Measurements from ENCODE around the gene CDS1. TPM values are rescaled to one million over a fixed set of nuclear protein-coding genes. Genes with fewer than 3 reads are reported as not detected.

CDS1 gene
- total and polyA plus RNA-seq, 2 of the 8 experiments (the other 6 are each of a cell fraction or from before 2014, with no cell fraction given) = 8.7 to 13.9 TPM

DNA sequence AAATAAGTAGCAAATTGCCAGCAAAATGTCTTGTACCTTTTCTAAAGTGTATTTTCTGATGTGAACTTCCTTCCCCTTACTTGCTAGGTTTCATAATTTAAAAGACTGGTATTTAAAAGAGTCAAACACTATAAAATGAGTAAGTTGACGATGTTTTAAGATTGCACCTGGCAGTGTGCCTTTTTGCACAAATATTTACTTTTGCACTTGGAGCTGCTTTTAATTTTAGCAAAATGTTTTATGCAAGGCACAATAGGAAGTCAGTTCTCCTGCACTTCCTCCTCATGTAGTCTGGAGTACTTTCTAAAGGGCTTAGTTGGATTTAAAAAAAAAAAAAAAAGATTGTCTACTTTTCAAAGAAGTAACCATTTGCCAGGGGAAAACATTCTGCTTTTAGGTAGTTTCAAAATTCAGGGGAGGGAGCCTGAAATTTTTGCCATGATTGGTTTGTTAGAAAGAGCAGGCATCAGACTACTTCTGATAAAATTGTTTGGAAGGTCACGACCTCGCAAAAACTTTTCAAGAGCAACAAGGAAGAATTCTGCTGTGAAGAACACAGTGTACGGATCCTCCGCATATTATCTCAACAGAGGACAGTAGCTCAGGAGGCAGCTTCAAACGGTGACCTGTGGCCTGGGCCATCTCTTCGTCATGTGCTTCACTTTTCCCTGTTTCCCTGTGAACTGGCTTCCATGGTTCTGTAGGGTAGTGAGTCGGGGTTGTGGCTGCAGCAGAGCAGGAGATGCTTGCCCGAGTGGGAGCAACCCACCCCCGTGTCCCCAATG is 66.1 kb downstream of the CDS1 start (continued):
- TF ChIP-seq, protein P1, sequence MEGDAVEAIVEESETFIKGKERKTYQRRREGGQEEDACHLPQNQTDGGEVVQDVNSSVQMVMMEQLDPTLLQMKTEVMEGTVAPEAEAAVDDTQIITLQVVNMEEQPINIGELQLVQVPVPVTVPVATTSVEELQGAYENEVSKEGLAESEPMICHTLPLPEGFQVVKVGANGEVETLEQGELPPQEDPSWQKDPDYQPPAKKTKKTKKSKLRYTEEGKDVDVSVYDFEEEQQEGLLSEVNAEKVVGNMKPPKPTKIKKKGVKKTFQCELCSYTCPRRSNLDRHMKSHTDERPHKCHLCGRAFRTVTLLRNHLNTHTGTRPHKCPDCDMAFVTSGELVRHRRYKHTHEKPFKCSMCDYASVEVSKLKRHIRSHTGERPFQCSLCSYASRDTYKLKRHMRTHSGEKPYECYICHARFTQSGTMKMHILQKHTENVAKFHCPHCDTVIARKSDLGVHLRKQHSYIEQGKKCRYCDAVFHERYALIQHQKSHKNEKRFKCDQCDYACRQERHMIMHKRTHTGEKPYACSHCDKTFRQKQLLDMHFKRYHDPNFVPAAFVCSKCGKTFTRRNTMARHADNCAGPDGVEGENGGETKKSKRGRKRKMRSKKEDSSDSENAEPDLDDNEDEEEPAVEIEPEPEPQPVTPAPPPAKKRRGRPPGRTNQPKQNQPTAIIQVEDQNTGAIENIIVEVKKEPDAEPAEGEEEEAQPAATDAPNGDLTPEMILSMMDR (IDR thresholded peaks at IDR 0.05; ENCODE audit: control extremely low read depth in 1 of 3, insufficient read depth in 1 of 3, low read depth in 1 of 3, low read length in 3 of 3) = no peak
- TF ChIP-seq BRCA1 (IDR thresholded peaks at IDR 0.05; ENCODE audit: low read depth, low read length) (no peak), GTF2F1 (IDR thresholded peaks at IDR 0.05; ENCODE audit: borderline replicate concordance, low read depth, low read length) (no peak), PHF8 (conservative IDR thresholded peaks at IDR 0.05; ENCODE audit: low read depth, low read length) (no peak), RXRA (IDR thresholded peaks at IDR 0.05; ENCODE audit: insufficient read depth, low read depth, low read length) (no peak), CBX5 (IDR thresholded peaks at IDR 0.05; ENCODE audit: low read depth, low read length) (no peak)
- TF ChIP-seq, protein P2, sequence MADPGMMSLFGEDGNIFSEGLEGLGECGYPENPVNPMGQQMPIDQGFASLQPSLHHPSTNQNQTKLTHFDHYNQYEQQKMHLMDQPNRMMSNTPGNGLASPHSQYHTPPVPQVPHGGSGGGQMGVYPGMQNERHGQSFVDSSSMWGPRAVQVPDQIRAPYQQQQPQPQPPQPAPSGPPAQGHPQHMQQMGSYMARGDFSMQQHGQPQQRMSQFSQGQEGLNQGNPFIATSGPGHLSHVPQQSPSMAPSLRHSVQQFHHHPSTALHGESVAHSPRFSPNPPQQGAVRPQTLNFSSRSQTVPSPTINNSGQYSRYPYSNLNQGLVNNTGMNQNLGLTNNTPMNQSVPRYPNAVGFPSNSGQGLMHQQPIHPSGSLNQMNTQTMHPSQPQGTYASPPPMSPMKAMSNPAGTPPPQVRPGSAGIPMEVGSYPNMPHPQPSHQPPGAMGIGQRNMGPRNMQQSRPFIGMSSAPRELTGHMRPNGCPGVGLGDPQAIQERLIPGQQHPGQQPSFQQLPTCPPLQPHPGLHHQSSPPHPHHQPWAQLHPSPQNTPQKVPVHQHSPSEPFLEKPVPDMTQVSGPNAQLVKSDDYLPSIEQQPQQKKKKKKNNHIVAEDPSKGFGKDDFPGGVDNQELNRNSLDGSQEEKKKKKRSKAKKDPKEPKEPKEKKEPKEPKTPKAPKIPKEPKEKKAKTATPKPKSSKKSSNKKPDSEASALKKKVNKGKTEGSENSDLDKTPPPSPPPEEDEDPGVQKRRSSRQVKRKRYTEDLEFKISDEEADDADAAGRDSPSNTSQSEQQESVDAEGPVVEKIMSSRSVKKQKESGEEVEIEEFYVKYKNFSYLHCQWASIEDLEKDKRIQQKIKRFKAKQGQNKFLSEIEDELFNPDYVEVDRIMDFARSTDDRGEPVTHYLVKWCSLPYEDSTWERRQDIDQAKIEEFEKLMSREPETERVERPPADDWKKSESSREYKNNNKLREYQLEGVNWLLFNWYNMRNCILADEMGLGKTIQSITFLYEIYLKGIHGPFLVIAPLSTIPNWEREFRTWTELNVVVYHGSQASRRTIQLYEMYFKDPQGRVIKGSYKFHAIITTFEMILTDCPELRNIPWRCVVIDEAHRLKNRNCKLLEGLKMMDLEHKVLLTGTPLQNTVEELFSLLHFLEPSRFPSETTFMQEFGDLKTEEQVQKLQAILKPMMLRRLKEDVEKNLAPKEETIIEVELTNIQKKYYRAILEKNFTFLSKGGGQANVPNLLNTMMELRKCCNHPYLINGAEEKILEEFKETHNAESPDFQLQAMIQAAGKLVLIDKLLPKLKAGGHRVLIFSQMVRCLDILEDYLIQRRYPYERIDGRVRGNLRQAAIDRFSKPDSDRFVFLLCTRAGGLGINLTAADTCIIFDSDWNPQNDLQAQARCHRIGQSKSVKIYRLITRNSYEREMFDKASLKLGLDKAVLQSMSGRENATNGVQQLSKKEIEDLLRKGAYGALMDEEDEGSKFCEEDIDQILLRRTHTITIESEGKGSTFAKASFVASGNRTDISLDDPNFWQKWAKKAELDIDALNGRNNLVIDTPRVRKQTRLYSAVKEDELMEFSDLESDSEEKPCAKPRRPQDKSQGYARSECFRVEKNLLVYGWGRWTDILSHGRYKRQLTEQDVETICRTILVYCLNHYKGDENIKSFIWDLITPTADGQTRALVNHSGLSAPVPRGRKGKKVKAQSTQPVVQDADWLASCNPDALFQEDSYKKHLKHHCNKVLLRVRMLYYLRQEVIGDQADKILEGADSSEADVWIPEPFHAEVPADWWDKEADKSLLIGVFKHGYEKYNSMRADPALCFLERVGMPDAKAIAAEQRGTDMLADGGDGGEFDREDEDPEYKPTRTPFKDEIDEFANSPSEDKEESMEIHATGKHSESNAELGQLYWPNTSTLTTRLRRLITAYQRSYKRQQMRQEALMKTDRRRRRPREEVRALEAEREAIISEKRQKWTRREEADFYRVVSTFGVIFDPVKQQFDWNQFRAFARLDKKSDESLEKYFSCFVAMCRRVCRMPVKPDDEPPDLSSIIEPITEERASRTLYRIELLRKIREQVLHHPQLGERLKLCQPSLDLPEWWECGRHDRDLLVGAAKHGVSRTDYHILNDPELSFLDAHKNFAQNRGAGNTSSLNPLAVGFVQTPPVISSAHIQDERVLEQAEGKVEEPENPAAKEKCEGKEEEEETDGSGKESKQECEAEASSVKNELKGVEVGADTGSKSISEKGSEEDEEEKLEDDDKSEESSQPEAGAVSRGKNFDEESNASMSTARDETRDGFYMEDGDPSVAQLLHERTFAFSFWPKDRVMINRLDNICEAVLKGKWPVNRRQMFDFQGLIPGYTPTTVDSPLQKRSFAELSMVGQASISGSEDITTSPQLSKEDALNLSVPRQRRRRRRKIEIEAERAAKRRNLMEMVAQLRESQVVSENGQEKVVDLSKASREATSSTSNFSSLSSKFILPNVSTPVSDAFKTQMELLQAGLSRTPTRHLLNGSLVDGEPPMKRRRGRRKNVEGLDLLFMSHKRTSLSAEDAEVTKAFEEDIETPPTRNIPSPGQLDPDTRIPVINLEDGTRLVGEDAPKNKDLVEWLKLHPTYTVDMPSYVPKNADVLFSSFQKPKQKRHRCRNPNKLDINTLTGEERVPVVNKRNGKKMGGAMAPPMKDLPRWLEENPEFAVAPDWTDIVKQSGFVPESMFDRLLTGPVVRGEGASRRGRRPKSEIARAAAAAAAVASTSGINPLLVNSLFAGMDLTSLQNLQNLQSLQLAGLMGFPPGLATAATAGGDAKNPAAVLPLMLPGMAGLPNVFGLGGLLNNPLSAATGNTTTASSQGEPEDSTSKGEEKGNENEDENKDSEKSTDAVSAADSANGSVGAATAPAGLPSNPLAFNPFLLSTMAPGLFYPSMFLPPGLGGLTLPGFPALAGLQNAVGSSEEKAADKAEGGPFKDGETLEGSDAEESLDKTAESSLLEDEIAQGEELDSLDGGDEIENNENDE (IDR thresholded peaks at IDR 0.05; ENCODE audit: insufficient replicate concordance, low read length) = no peak

All from H1 (cell line).